ENCODE measurements around the gene BCL2L11. TPM values are rescaled to one million over a fixed set of nuclear protein-coding genes. Genes with fewer than 3 reads are reported as not detected.
"Not testable (repeated sequence)": the region's sequence is repeated elsewhere in the genome, so short reads cannot be mapped to it uniquely, and the experiment has no call there.

BCL2L11 gene, protein sequence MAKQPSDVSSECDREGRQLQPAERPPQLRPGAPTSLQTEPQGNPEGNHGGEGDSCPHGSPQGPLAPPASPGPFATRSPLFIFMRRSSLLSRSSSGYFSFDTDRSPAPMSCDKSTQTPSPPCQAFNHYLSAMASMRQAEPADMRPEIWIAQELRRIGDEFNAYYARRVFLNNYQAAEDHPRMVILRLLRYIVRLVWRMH
- 3.4 TPM for polyA plus RNA-seq (2013)

GRCh38 chr2:111120253-111121027 lies at the start of gene BCL2L11:
BCL2L11 (plus strand) TSS chr2:111120914; CDS start chr2:111123746, 2,832 bp downstream.
- POLR2A ChIA-PET = no interaction called here
- peak; percentile 83 to 88 (median 87) for DNase-seq
- peaks cover 0 to 7% (median 2%) of the 10 kb centered on the region in 4 experiments for H3K36me3 ChIP-seq (ENCODE audit: control insufficient read depth in 4 of 4, insufficient read depth in 4 of 4, low read length in 3 of 4)
- 0% methylated on average over 78 of the region's 98 CpGs for WGBS (ENCODE audit: insufficient coverage)
- no peaks in the 10 kb centered on the region for H3K9me3 ChIP-seq (ENCODE audit: control extremely low read depth in 1 of 5, control insufficient read depth in 4 of 5, insufficient read depth in 2 of 5, low read depth in 1 of 5, low read length in 4 of 5)
- H3K27me3 ChIP-seq (replicated peaks in 2 of 5; ENCODE audit: control insufficient read depth in 4 of 5, insufficient read depth in 5 of 5, low read length in 4 of 5) = peaks cover 2 to 77% (median 44%) of the 10 kb centered on the region in 5 experiments
- peaks cover 3 to 66% (median 64%) of the 10 kb centered on the region in 4 experiments for H3K4me1 ChIP-seq (ENCODE audit: control extremely low read depth in 1 of 4, control insufficient read depth in 4 of 4, insufficient read depth in 4 of 4, low read length in 3 of 4)
- no peak within 1 kb of the TSS for H3K27ac ChIP-seq (ENCODE audit: insufficient read depth in 1 of 2, low read depth in 1 of 2, low read length in 2 of 2, poor library complexity in 1 of 2, severe bottlenecking in 2 of 2)
- peak within 1 kb of the TSS; percentile 40 to 82 (median 71) for H3K4me3 ChIP-seq (ENCODE audit: control insufficient read depth in 1 of 7, extremely low read depth in 1 of 7, insufficient read depth in 4 of 7, low read depth in 2 of 7, low read length in 6 of 7)
- CTCF ChIA-PET = no interaction called here

GRCh38 chr2:111071600-111072171 lies 49.0 kb upstream of the BCL2L11 start:
- Histone ChIP-seq H3K27me3 (replicated peaks in 2 of 5; ENCODE audit: control insufficient read depth in 4 of 5, insufficient read depth in 5 of 5, low read length in 4 of 5) (no peaks in the 10 kb centered on the region), H3K4me3 (ENCODE audit: control insufficient read depth in 1 of 7, extremely low read depth in 1 of 7, insufficient read depth in 4 of 7, low read depth in 2 of 7, low read length in 6 of 7) (no peak overlapping the region), H3K4me1 (ENCODE audit: control extremely low read depth in 1 of 4, control insufficient read depth in 4 of 4, insufficient read depth in 4 of 4, low read length in 3 of 4) (no peaks in the 10 kb centered on the region), H3K36me3 (ENCODE audit: control insufficient read depth in 4 of 4, insufficient read depth in 4 of 4, low read length in 3 of 4) (no peaks in the 10 kb centered on the region), H3K27ac (ENCODE audit: insufficient read depth in 1 of 2, low read depth in 1 of 2, low read length in 2 of 2, poor library complexity in 1 of 2, severe bottlenecking in 2 of 2) (no peak overlapping the region), H3K9me3 (ENCODE audit: control extremely low read depth in 1 of 5, control insufficient read depth in 4 of 5, insufficient read depth in 2 of 5, low read depth in 1 of 5, low read length in 4 of 5) (peaks cover 0 to 16% (median 4%) of the 10 kb centered on the region in 5 experiments)
- 38% methylated on average over 3 of the region's 5 CpGs for WGBS (ENCODE audit: insufficient coverage)
- POLR2A ChIA-PET = no interaction called here
- no peak for DNase-seq
- CTCF ChIA-PET = interaction anchor here (0.9 to 1.5 kb wide), 2 partner anchors 9 to 15 kb away, joined by 3 to 5 read pairs; no protein-coding TSS in a partner anchor

GRCh38 chr2:111072220-111072871 lies 48.4 kb upstream of the BCL2L11 start:
- WGBS (ENCODE audit: insufficient coverage) = 100% methylated on average over 1 of the region's 2 CpGs
- ChIA-PET POLR2A (no interaction called here), CTCF (interaction anchor here (1.3 kb wide), 1 partner anchor 43 kb away, joined by 3 read pairs; no protein-coding TSS in a partner anchor)
- Histone ChIP-seq H3K36me3 (ENCODE audit: control insufficient read depth in 4 of 4, insufficient read depth in 4 of 4, low read length in 3 of 4) (no peaks in the 10 kb centered on the region), H3K4me1 (ENCODE audit: control extremely low read depth in 1 of 4, control insufficient read depth in 4 of 4, insufficient read depth in 4 of 4, low read length in 3 of 4) (no peaks in the 10 kb centered on the region), H3K4me3 (ENCODE audit: control insufficient read depth in 1 of 7, extremely low read depth in 1 of 7, insufficient read depth in 4 of 7, low read depth in 2 of 7, low read length in 6 of 7) (no peak overlapping the region), H3K27me3 (replicated peaks in 2 of 5; ENCODE audit: control insufficient read depth in 4 of 5, insufficient read depth in 5 of 5, low read length in 4 of 5) (no peaks in the 10 kb centered on the region), H3K27ac (ENCODE audit: insufficient read depth in 1 of 2, low read depth in 1 of 2, low read length in 2 of 2, poor library complexity in 1 of 2, severe bottlenecking in 2 of 2) (no peak overlapping the region), H3K9me3 (ENCODE audit: control extremely low read depth in 1 of 5, control insufficient read depth in 4 of 5, insufficient read depth in 2 of 5, low read depth in 1 of 5, low read length in 4 of 5) (peaks cover 0 to 16% (median 4%) of the 10 kb centered on the region in 5 experiments)
- DNase-seq = no peak

DNA sequence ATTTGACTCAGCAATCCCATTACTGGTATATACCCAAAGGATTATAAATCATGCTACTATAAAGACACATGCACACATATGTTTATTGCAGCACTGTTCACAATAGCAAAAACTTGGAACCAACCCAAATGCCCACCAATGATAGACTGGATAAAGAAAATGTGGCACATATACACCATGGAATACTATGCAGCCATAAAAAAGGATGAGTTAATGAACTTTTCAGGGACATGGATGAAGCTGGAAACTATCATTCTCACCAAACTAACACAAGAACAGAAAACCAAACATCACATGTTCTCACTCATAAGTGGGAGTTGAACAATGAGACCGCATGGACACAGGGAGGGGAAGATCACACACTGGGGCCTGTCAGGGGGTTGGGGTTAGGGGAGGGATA lies 38.1 kb upstream of the BCL2L11 start:
- H3K27me3 ChIP-seq (replicated peaks in 2 of 5; ENCODE audit: control insufficient read depth in 4 of 5, insufficient read depth in 5 of 5, low read length in 4 of 5); POLR2A ChIA-PET; H3K4me3 ChIP-seq (ENCODE audit: control insufficient read depth in 1 of 7, extremely low read depth in 1 of 7, insufficient read depth in 4 of 7, low read depth in 2 of 7, low read length in 6 of 7); H3K4me1 ChIP-seq (ENCODE audit: control extremely low read depth in 1 of 4, control insufficient read depth in 4 of 4, insufficient read depth in 4 of 4, low read length in 3 of 4); H3K27ac ChIP-seq (ENCODE audit: insufficient read depth in 1 of 2, low read depth in 1 of 2, low read length in 2 of 2, poor library complexity in 1 of 2, severe bottlenecking in 2 of 2); CTCF ChIA-PET; DNase-seq; H3K36me3 ChIP-seq (ENCODE audit: control insufficient read depth in 4 of 4, insufficient read depth in 4 of 4, low read length in 3 of 4); H3K9me3 ChIP-seq (ENCODE audit: control extremely low read depth in 1 of 5, control insufficient read depth in 4 of 5, insufficient read depth in 2 of 5, low read depth in 1 of 5, low read length in 4 of 5): not testable (repeated sequence)
- WGBS (ENCODE audit: insufficient coverage) = no CpG with 5 or more reads among the region's 1 CpG

DNA sequence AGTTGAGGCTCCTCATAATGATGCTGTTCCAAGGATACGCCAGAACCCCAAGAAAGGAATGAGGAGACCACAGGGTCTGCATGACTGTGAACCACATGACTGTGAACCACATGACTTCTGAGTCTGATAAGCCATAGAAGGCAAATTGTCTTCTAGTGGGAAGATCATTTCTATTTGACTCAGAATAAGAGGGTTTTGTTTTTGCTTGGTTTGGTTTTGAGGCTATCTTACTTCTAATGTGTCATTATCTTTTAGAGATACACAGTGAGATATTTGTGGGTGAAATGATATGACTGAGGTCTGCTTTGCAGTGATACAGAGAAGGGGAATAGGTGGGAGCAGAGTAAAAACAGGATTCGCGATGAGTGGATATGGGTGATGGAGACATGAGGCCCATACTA lies 28.9 kb upstream of the BCL2L11 start:
- Histone ChIP-seq H3K27ac (ENCODE audit: insufficient read depth in 1 of 2, low read depth in 1 of 2, low read length in 2 of 2, poor library complexity in 1 of 2, severe bottlenecking in 2 of 2) (no peak overlapping the region), H3K27me3 (replicated peaks in 2 of 5; ENCODE audit: control insufficient read depth in 4 of 5, insufficient read depth in 5 of 5, low read length in 4 of 5) (peaks cover 0 to 6% (median 0%) of the 10 kb centered on the region in 5 experiments), H3K9me3 (ENCODE audit: control extremely low read depth in 1 of 5, control insufficient read depth in 4 of 5, insufficient read depth in 2 of 5, low read depth in 1 of 5, low read length in 4 of 5) (no peaks in the 10 kb centered on the region), H3K36me3 (ENCODE audit: control insufficient read depth in 4 of 4, insufficient read depth in 4 of 4, low read length in 3 of 4) (no peaks in the 10 kb centered on the region), H3K4me3 (ENCODE audit: control insufficient read depth in 1 of 7, extremely low read depth in 1 of 7, insufficient read depth in 4 of 7, low read depth in 2 of 7, low read length in 6 of 7) (no peak overlapping the region), H3K4me1 (ENCODE audit: control extremely low read depth in 1 of 4, control insufficient read depth in 4 of 4, insufficient read depth in 4 of 4, low read length in 3 of 4) (no peaks in the 10 kb centered on the region)
- no peak for DNase-seq
- CTCF ChIA-PET = no interaction called here
- POLR2A ChIA-PET = no interaction called here
- 93% methylated on average over 3 of the region's 3 CpGs for WGBS (ENCODE audit: insufficient coverage)

- Histone ChIP-seq H3K27me3 (replicated peaks in 2 of 5; ENCODE audit: control insufficient read depth in 4 of 5, insufficient read depth in 5 of 5, low read length in 4 of 5) (peaks cover 0 to 7% (median 0%) of the 10 kb centered on the region in 5 experiments), H3K4me3 (ENCODE audit: control insufficient read depth in 1 of 7, extremely low read depth in 1 of 7, insufficient read depth in 4 of 7, low read depth in 2 of 7, low read length in 6 of 7) (no peak overlapping the region), H3K27ac (ENCODE audit: insufficient read depth in 1 of 2, low read depth in 1 of 2, low read length in 2 of 2, poor library complexity in 1 of 2, severe bottlenecking in 2 of 2) (no peak overlapping the region), H3K4me1 (ENCODE audit: control extremely low read depth in 1 of 4, control insufficient read depth in 4 of 4, insufficient read depth in 4 of 4, low read length in 3 of 4) (no peaks in the 10 kb centered on the region), H3K36me3 (ENCODE audit: control insufficient read depth in 4 of 4, insufficient read depth in 4 of 4, low read length in 3 of 4) (no peaks in the 10 kb centered on the region), H3K9me3 (ENCODE audit: control extremely low read depth in 1 of 5, control insufficient read depth in 4 of 5, insufficient read depth in 2 of 5, low read depth in 1 of 5, low read length in 4 of 5) (no peaks in the 10 kb centered on the region)
- WGBS (ENCODE audit: insufficient coverage) = 86% methylated on average over 1 of the region's 2 CpGs
- no peak for DNase-seq
- POLR2A ChIA-PET = no interaction called here
- CTCF ChIA-PET = no interaction called here
Observed at GRCh38 chr2:111094691-111095090, 26.0 kb upstream of the BCL2L11 start.
